Neural cell (in vitro differentiated cells): ENCODE data around the gene ZCWPW2.

Experiments used
- CTCF ChIP-seq: fragments of 450-650 bp; IDR thresholded peaks from 2 replicates; pipeline ENCODE4 v1.5.1; 2014; ENCODE audit warnings: antibody characterized with exemption, mild to moderate bottlenecking, moderate library complexity; ENCODE audit not compliant: poor library complexity, severe bottlenecking
- MXI1 ChIP-seq: fragments of 450-650 bp; conservative IDR thresholded peaks from 2 replicates; pipeline ENCODE4 v1.6.1; 2014; ENCODE audit warnings: antibody characterized with exemption, mild to moderate bottlenecking; ENCODE audit not compliant: poor library complexity, severe bottlenecking

GRCh38 chr3:28315711-28316110 lies 32.8 kb upstream of the ZCWPW2 start:
- TF ChIP-seq CTCF: no peak
- no peak for TF ChIP-seq MXI1
